CD4-positive, alpha-beta memory T cell (primary cell): ENCODE results near the gene FAM209B. TPM values are rescaled to one million over a fixed set of nuclear protein-coding genes. Genes with fewer than 3 reads are reported as not detected.

ENCODE experiments used
- CTCF ChIA-PET: fragments of 350-600 bp; sonication (Branson Sonifier 250); formaldehyde crosslinking; loops from one replicate; lab custom pipeline; 2021; ENCODE audit warnings: inconsistent platforms; ENCODE audit not compliant: partially characterized antibody; lab: Charles Lee
- POLR2A ChIA-PET: fragments of 350-600 bp; sonication (Branson Sonifier 250); formaldehyde crosslinking; loops from one replicate; lab custom pipeline; 2021; ENCODE audit not compliant: partially characterized antibody; lab: Charles Lee
- DNase-seq, 5 donors: peaks; one replicate each; pipeline versions ENCODE4 v3.0.0 to v3.0.0-alpha.2; 2020 to 2022; ENCODE audit warnings: mixed read lengths in 1 of 5
- H3K27ac ChIP-seq: one replicate; pipeline ENCODE4 v1.7.0; 2013; ENCODE audit warnings: low read depth, low read length
- H3K27me3 ChIP-seq: 2 replicates; pipeline ENCODE4 v1.7.0; 2013; ENCODE audit warnings: mild to moderate bottlenecking, low read length, moderate library complexity; ENCODE audit not compliant: insufficient read depth
- H3K36me3 ChIP-seq: 2 replicates; pipeline ENCODE4 v1.7.0; 2013; ENCODE audit warnings: mild to moderate bottlenecking, low read length, moderate library complexity; ENCODE audit not compliant: insufficient read depth
- H3K4me1 ChIP-seq: 2 replicates; pipeline ENCODE4 v1.7.0; 2013; ENCODE audit warnings: mild to moderate bottlenecking, low read length, moderate library complexity; ENCODE audit not compliant: insufficient read depth
- H3K4me3 ChIP-seq, 2 donors: one replicate each; pipeline ENCODE4 v1.7.0; 2013; ENCODE audit warnings: low read length in 2 of 2, mild to moderate bottlenecking in 1 of 2
- H3K9me3 ChIP-seq, 2 donors: one replicate each; pipeline ENCODE4 v1.7.0; 2013; ENCODE audit warnings: low read length in 2 of 2, control low read depth in 1 of 2; ENCODE audit not compliant: control insufficient read depth in 1 of 2
- H3K27ac Mint-ChIP-seq, 7 donors: one replicate each; pipeline ENCODE4 v1.8.0; 2020 to 2021; ENCODE audit warnings: mixed read lengths in 7 of 7, mild to moderate bottlenecking in 6 of 7, inconsistent platforms in 3 of 7, moderate library complexity in 3 of 7
- H3K27me3 Mint-ChIP-seq, 2 donors: one replicate each; pipeline ENCODE4 v1.8.0; 2020 to 2021; ENCODE audit warnings: mixed read lengths in 2 of 2
- H3K36me3 Mint-ChIP-seq, 2 donors: one replicate each; pipeline ENCODE4 v1.8.0; 2020 to 2021; ENCODE audit warnings: mixed read lengths in 2 of 2, inconsistent platforms in 1 of 2, mild to moderate bottlenecking in 1 of 2
- H3K4me1 Mint-ChIP-seq, 4 donors: one replicate each; pipeline ENCODE4 v1.8.0; 2020 to 2021; ENCODE audit warnings: mixed read lengths in 4 of 4, mild to moderate bottlenecking in 1 of 4
- H3K4me3 Mint-ChIP-seq, 8 donors: one replicate each; pipeline ENCODE4 v1.8.0; 2020 to 2021; ENCODE audit warnings: mixed read lengths in 8 of 8, mild to moderate bottlenecking in 7 of 8, moderate library complexity in 6 of 8, inconsistent platforms in 3 of 8
- H3K9me3 Mint-ChIP-seq, 8 donors: one replicate each; pipeline ENCODE4 v1.8.0; 2020 to 2021; ENCODE audit warnings: mixed read lengths in 8 of 8, mild to moderate bottlenecking in 5 of 8, inconsistent platforms in 3 of 8, moderate library complexity in 1 of 8
- intact Hi-C: fragments of 100-400 bp; cut with micrococcal nuclease; formaldehyde crosslinking; loops from one replicate; pipeline ENCODE4 v1.15.1; 2023
- polyA plus RNA-seq, 2 donors: library from polyadenylated mRNA; unstranded; fragments of 300-500 nt; fragmentation: Illumina TruSeq; gene quantifications; one replicate each; pipeline ENCODE4 v1.2.3, GENCODE V29; 2021
- total RNA-seq, 2 experiments: library from RNA; stranded (reverse); gene quantifications; one replicate each; pipeline ENCODE4 v1.2.3, GENCODE V29; 2021

FAM209B gene
- total and polyA plus RNA-seq, 4 experiments from 2014 or later: 0.32 to 2.2 (median 1.4) TPM

DNA sequence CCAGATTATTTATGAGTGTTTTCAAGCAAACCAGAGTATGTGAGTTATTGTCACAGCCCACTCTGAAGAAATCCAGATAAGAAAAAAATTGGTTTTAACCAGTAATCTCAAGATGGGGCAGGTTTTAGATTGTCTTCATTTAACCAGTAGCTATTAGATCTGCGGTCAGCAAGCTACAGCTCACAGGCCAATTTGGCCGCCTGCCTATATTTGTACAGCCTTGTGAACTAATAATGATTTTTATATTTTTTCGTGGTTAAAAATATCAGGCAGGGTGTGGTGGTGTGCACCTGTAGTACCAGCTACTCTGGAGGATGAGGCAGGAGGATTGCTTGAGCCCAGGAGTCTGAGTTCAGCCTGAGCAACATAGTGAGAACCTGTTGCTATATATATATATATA lies 5.0 kb downstream of the FAM209B start:
- ChIA-PET CTCF (no interaction called here), POLR2A (no interaction called here)
- H3K4me1 ChIP-seq: no peaks in the 10 kb centered on the region
- Mint-ChIP-seq H3K4me3 (no peak overlapping the region), H3K27me3 (no peaks in the 10 kb centered on the region), H3K4me1 (peaks cover 0 to 3% (median 0%) of the 10 kb centered on the region in 4 donors), H3K36me3 (peaks cover 0 to 10% of the 10 kb centered on the region in 2 donors), H3K9me3 (no peaks in the 10 kb centered on the region), H3K27ac (peak overlapping the region in 1 of 7 donors; percentile 61)
- DNase-seq: no peak
- intact Hi-C loops: no loop called here
- no peaks in the 10 kb centered on the region for H3K9me3 ChIP-seq
- H3K27ac ChIP-seq: no peak overlapping the region
- H3K27me3 ChIP-seq: no peaks in the 10 kb centered on the region
- H3K36me3 ChIP-seq: no peaks in the 10 kb centered on the region
- no peak overlapping the region for H3K4me3 ChIP-seq

DNA sequence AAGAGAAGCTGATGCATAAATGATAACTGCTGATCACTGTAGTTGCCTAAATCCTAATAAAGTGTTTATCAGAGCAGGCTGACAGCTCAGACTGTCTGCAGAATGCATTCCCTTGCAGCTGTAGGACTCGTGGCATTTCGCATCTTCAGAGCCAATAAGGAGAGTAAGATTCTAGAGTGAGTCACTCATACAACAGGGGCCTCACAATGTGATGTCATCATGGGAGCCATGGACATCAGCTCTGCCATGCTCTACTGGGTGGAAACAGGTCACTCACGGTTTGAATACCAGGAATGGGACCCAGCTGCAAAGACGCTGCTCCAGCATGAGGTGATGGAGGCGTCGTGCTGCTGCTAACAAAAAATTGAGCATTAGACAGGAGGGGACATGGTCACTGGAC lies 7.4 kb downstream of the FAM209B start:
- no peaks in the 10 kb centered on the region for H3K9me3 ChIP-seq
- no peak overlapping the region for H3K27ac Mint-ChIP-seq
- no peak overlapping the region for H3K27ac ChIP-seq
- CTCF ChIA-PET: interaction anchor here (1.3 kb wide), 1 partner anchor 10 kb away, joined by 6 read pairs; no protein-coding TSS in a partner anchor
- peaks cover 0 to 3% (median 0%) of the 10 kb centered on the region in 4 donors for H3K4me1 Mint-ChIP-seq
- POLR2A ChIA-PET: no interaction called here
- H3K27me3 Mint-ChIP-seq: no peaks in the 10 kb centered on the region
- H3K36me3 Mint-ChIP-seq: peaks cover 0 to 9% of the 10 kb centered on the region in 2 donors
- no peaks in the 10 kb centered on the region for H3K9me3 Mint-ChIP-seq
- no peaks in the 10 kb centered on the region for H3K36me3 ChIP-seq
- no peak for DNase-seq
- H3K4me3 ChIP-seq: no peak overlapping the region
- no peaks in the 10 kb centered on the region for H3K4me1 ChIP-seq
- intact Hi-C loops: no loop called here
- H3K4me3 Mint-ChIP-seq: no peak overlapping the region
- no peaks in the 10 kb centered on the region for H3K27me3 ChIP-seq

- Mint-ChIP-seq H3K9me3 (no peaks in the 10 kb centered on the region), H3K27me3 (no peaks in the 10 kb centered on the region), H3K36me3 (no peaks in the 10 kb centered on the region), H3K27ac (no peak overlapping the region), H3K4me1 (peaks cover 0 to 3% (median 0%) of the 10 kb centered on the region in 4 donors), H3K4me3 (no peak overlapping the region)
- ChIA-PET CTCF (no interaction called here), POLR2A (no interaction called here)
- H3K4me3 ChIP-seq: no peak overlapping the region
- intact Hi-C loops: no loop called here
- H3K4me1 ChIP-seq: no peaks in the 10 kb centered on the region
- H3K9me3 ChIP-seq: no peaks in the 10 kb centered on the region
- no peak overlapping the region for H3K27ac ChIP-seq
- H3K36me3 ChIP-seq: no peaks in the 10 kb centered on the region
- H3K27me3 ChIP-seq: no peaks in the 10 kb centered on the region
- DNase-seq: no peak
These were observed 9.5 kb downstream of the FAM209B start for GRCh38 chr20:56542489-56543030.

GRCh38 chr20:56551571-56551970 lies 18.5 kb downstream of the FAM209B start:
- Histone ChIP-seq H3K9me3 (no peaks in the 10 kb centered on the region), H3K27ac (no peak overlapping the region), H3K4me1 (no peaks in the 10 kb centered on the region), H3K4me3 (no peak overlapping the region), H3K27me3 (no peaks in the 10 kb centered on the region), H3K36me3 (no peaks in the 10 kb centered on the region)
- no peak for DNase-seq
- peaks cover 0 to 1% of the 10 kb centered on the region in 2 donors for H3K27me3 Mint-ChIP-seq
- H3K4me3 Mint-ChIP-seq: no peak overlapping the region
- no peaks in the 10 kb centered on the region for H3K36me3 Mint-ChIP-seq
- H3K27ac Mint-ChIP-seq: peak overlapping the region in 1 of 7 donors; percentile 53
- intact Hi-C loops: no loop called here
- H3K9me3 Mint-ChIP-seq: no peaks in the 10 kb centered on the region
- ChIA-PET POLR2A (no interaction called here), CTCF (interaction anchor here (1.0 to 3.7 kb wide), 13 partner anchors 8 to 1044 kb away, joined by 3 to 20 read pairs (median 6); no protein-coding TSS in a partner anchor)
- no peaks in the 10 kb centered on the region for H3K4me1 Mint-ChIP-seq

GRCh38 chr20:56552911-56553629 lies 20.0 kb downstream of the FAM209B start:
- Histone ChIP-seq H3K4me1 (no peaks in the 10 kb centered on the region), H3K36me3 (no peaks in the 10 kb centered on the region), H3K27ac (no peak overlapping the region), H3K4me3 (no peak overlapping the region), H3K27me3 (no peaks in the 10 kb centered on the region), H3K9me3 (no peaks in the 10 kb centered on the region)
- H3K4me1 Mint-ChIP-seq: no peaks in the 10 kb centered on the region
- intact Hi-C loops: no loop called here
- no peaks in the 10 kb centered on the region for H3K36me3 Mint-ChIP-seq
- no peaks in the 10 kb centered on the region for H3K9me3 Mint-ChIP-seq
- ChIA-PET POLR2A (no interaction called here), CTCF (no interaction called here)
- H3K27ac Mint-ChIP-seq: no peak overlapping the region
- H3K4me3 Mint-ChIP-seq: no peak overlapping the region
- DNase-seq: no peak
- peaks cover 0 to 1% of the 10 kb centered on the region in 2 donors for H3K27me3 Mint-ChIP-seq

DNA sequence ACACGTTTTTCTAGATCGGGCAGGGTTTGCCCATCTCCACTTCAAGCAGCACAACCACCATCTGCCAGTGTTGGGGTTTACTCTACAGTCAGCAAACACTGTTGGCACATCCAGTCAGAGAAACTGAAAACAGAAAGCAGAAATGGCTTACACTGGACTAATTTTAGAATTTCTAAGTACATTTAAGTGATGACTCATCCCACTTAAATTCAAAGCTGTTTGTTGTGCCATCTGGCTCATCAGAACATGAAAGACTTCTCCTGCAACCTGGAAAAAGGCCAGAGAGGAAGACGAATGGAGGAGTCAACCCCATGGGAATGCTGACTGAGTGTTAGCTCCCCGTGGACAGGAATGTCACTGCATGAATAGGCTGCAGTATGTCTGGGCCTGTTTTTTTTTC lies 21.8 kb downstream of the FAM209B start:
- H3K36me3 Mint-ChIP-seq: no peaks in the 10 kb centered on the region
- H3K27me3 Mint-ChIP-seq: no peaks in the 10 kb centered on the region
- ChIA-PET POLR2A (no interaction called here), CTCF (no interaction called here)
- no peaks in the 10 kb centered on the region for H3K36me3 ChIP-seq
- H3K9me3 ChIP-seq: no peaks in the 10 kb centered on the region
- no peaks in the 10 kb centered on the region for H3K4me1 ChIP-seq
- no peaks in the 10 kb centered on the region for H3K27me3 ChIP-seq
- H3K27ac Mint-ChIP-seq: no peak overlapping the region
- intact Hi-C loops: no loop called here
- H3K27ac ChIP-seq: no peak overlapping the region
- no peaks in the 10 kb centered on the region for H3K4me1 Mint-ChIP-seq
- H3K9me3 Mint-ChIP-seq: no peaks in the 10 kb centered on the region
- no peak for DNase-seq
- no peak overlapping the region for H3K4me3 ChIP-seq
- no peak overlapping the region for H3K4me3 Mint-ChIP-seq

GRCh38 chr20:56558968-56559367 lies 25.9 kb downstream of the FAM209B start:
- ChIA-PET CTCF (interaction anchor here (2.6 kb wide), 1 partner anchor 8 kb away, joined by 13 read pairs; no protein-coding TSS in a partner anchor), POLR2A (no interaction called here)
- no peak overlapping the region for H3K27ac Mint-ChIP-seq
- H3K4me3 Mint-ChIP-seq: no peak overlapping the region
- DNase-seq: no peak
- no peaks in the 10 kb centered on the region for H3K36me3 ChIP-seq
- intact Hi-C loops: no loop called here
- no peaks in the 10 kb centered on the region for H3K9me3 ChIP-seq
- no peaks in the 10 kb centered on the region for H3K9me3 Mint-ChIP-seq
- H3K27me3 ChIP-seq: no peaks in the 10 kb centered on the region
- no peaks in the 10 kb centered on the region for H3K27me3 Mint-ChIP-seq
- no peaks in the 10 kb centered on the region for H3K36me3 Mint-ChIP-seq
- H3K4me1 ChIP-seq: no peaks in the 10 kb centered on the region
- H3K4me3 ChIP-seq: no peak overlapping the region
- H3K27ac ChIP-seq: no peak overlapping the region
- no peaks in the 10 kb centered on the region for H3K4me1 Mint-ChIP-seq
